RPMI8226 (cell line): Measurements from ENCODE around the gene HERPUD2.
"Not testable (repeated sequence)": the region's sequence is repeated elsewhere in the genome, so short reads cannot be mapped to it uniquely, and the experiment has no call there.

Experiments used
- DNase-seq: peaks from one replicate; pipeline ENCODE4 v3.0.0-alpha.2; 2015

The HERPUD2 gene

DNA sequence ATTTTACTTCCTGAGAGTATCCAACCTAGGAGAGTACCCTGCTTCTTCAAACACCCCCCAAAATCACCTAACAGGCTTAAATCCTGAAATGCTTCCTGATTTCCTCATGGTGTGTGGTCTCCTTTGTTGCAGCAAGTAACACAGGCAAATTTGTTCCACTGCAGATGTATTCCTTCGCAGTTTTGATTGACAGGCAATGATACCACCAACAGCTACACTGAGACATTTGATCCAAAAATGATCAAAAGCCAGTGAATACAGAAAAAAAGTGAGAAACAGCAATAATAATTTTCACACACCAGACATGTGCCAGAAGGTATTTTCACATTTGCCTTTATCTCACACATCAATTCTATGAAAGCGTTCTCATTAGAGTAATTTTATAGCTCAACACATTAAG, 95.9 kb downstream of the HERPUD2 start:
- no peak for DNase-seq

DNA sequence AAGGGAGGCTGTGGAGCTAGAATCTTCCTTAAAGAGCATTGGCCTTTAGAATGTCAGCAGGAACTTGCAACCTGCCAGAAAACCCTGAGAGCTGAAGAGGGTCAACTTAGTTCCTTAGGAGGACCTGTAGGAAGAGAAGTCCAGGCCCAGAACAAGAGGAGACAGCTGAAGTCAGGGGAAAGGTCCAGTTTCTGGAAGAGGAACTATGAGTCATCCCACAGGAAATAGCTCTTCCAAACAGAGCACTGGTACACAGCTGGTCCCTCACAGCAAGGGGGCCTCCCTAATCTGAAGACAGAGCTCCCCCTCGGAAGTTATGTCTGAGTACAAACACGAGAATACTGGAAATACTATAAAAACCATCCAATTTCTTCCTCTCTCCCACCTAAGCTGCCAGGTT, 98.9 kb downstream of the HERPUD2 start:
- DNase-seq = no peak

DNA sequence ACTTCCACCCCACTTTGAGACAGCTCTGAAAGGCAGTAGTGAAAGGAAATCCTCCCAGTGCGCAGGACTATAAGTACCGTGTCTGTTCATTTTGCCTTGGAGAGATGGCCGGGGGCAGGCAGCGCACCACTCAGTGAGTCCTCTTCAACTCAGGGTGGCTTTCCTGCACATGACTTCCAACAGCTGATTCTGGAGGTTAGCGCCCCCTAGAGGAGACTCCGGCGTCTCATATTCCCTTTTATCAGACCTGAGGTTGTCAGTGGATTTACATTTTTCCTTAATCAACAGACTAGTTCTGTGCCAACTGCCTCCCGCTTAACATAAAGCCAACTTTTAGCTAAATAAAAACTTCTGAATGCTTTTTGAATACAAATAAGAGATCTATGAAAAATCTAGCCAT, 101.0 kb downstream of the HERPUD2 start:
- peak; percentile 7 for DNase-seq

DNA sequence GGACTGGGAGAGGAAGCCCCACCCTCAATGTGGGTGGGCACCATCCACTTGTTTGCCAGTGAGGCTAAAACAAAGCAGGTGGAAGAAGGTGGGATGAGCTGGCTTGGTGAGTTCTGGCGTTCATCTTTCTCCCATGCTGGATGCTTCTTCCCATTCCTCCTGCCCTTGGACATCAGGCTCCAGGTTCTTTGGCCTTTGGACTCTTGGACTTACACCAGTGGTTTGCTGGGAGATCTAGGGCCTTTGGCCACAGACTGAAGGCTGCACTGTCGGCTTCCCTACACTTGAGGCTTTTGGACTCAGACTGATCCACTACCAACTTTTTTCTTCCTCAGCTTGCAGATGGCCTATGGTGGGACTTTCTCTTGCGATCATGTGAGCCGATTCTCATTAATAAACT, 106.3 kb downstream of the HERPUD2 start:
- no peak for DNase-seq

DNA sequence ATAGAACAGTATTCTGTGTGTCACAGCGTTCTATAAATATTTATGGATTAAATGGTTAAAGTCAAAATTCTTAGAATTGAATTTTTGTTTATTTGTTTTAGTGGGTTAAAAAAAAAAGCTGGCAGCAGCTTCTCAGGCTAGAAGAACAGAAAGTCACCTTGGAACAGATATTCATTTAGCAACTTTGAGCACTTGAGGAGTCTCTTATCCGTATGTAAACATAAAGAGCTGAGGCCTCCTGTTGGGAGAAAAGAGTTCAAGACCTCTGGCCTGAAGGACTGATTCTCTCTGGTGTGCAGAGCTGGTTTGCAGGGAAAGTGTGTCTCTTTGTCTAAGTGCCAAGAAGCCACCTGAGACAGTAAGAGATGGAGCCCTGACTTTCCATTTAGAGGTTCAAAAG, 109.9 kb downstream of the HERPUD2 start:
- no peak for DNase-seq

DNA sequence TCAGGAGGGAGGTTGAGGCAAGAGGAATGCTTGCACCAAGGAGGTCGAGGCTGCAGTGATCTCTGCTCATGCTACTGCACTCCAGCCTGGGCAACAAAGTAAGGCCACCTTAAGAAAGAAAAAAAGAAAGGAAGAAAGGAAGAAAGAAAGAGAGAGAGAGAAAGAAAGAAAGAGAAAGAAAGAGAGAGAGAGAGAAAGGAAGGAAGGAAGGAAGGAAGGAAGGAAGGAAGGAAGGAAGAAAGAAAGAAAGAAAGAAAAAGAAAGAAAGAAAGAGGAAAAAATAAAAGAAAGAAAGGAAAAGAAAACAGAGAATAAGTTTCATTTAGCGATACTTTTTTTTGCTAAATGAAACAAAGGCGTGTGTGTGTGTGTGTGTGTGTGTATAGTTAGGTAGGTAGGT, 110.4 kb downstream of the HERPUD2 start:
- not testable (repeated sequence) for DNase-seq
